HG03521 (cell line): ENCODE data around the gene NFATC1.

Experiments used
- ATAC-seq: cut with Tn5 transposase; IDR thresholded peaks from one replicate; pipeline ENCODE4 v1.9.1; 2021; ENCODE audit warnings: mild to moderate bottlenecking, moderate library complexity; ENCODE audit not compliant: unreplicated experiment

NFATC1 gene

DNA sequence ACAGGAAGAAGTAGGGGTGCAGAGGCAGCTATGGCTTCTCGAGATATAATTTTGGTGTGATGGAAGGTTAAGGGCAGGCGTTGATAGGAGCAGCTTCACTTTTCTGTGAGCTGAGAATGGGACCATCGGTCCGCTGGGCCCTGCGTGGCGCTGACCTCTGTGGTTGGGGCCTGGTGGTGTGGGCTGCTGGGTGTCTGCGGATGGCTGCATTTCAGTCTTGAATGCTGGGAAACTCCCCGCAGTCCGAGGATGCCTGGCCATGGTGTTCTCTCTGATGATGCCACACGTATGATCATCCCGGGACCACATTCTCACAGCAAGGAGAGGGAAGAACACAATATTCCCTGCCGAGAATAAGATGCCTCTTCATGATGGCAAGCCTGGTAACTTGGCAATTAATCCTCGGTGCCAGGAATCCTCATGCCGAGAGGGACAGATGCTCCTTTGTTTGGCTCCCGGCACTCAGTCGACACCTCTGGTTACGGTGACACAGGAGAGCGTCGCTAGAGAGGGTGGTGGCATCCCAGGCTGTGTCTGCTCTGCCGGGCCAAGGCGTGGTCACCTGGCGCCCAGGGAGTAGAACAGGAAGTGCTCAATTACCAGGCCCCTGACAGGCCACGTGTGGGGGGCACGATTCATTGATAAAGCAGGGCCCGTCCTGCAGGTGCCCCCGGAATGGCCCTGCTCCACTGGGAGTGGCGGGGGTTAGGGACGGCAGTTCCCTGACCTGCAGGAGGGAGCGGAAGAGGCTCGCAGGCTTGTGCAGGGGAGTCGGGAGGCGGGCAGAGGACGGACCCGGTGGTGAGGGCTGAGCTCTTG, 164.5 kb downstream of the NFATC1 start:
- no peak for ATAC-seq

DNA sequence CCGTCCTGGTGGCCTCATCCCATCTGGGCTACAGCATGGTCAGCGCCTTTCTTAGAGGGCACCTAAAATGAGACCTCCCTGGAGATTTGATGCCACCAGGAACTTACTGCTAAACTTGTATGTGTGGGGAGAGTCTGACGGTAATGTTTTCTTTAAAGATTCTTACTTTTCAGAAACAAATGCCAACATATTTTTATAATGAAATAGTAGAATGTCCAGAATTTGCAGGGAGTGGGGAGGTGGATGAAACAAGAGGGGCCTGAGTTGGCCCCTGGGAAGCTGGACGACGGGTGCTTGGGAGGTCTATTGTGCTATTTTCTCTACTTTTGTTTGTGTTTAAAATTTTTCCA, 165.1 kb downstream of the NFATC1 start:
- ATAC-seq: no peak

DNA sequence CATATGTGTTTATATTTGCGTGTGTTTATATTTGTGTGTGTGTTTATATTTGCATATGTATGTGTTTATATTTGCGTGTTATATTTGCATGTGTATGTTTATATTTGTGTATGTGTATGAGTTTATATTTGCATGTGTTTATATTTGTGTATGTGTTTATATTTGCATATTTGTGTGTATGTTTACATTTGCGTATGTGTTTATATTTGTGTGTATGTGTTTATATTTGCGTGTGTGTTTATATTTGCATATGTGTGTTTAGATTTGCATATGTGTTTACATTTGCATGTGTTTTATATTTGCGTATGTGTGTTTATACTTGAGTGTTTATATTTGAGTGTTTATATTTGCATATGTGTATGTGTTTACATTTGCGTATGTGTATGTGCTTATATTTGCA, 168.2 kb downstream of the NFATC1 start:
- no peak for ATAC-seq

DNA sequence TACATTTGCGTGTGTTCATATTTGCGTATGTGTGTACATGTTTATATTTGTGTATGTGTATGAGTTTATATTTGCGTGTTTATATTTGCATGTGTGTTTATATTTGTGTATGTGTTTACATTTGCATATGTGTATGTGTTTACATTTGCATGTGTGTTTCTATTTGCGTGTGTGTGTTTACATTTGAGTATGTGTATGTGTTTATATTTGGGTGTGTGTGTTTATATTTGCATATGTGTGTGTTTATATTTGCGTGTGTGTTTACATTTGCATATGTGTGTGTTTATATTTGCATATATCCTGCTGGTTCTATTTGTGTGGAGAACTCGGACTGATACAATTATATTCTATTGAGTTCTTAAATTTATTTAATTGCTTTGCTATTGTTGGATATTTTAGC, 168.7 kb downstream of the NFATC1 start:
- ATAC-seq: no peak

DNA sequence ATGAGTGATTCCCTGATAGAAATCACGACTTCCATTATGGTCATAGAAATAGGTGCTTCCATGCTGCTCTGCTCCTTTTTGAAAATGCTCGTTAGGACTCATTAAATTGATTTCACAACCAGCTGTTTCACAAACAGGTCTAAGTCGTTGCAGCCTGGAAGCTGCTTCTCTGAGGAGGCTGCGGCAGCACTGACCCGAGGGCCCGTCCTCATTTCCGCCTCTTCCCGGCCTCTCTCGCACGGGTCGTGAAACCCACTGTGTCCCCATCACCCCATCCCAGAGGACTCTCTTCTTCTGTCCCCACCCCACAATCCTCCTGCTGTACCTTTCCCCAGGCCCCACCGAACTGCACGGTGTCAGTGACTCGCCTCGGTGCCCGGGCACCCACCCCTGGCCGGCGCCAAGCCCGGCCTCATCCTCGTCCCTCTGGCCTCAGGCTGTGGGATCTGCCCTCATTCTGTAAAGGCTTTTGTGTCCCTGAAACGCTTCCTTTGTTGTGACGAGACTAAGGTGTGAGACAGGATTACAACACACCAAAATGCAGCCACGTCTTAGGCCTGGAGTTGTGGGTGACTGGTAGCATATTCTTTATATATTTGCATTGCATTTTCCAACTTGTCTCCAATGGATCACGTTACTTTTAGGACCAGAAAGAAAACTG, 171.2 kb downstream of the NFATC1 start:
- ATAC-seq: no peak

DNA sequence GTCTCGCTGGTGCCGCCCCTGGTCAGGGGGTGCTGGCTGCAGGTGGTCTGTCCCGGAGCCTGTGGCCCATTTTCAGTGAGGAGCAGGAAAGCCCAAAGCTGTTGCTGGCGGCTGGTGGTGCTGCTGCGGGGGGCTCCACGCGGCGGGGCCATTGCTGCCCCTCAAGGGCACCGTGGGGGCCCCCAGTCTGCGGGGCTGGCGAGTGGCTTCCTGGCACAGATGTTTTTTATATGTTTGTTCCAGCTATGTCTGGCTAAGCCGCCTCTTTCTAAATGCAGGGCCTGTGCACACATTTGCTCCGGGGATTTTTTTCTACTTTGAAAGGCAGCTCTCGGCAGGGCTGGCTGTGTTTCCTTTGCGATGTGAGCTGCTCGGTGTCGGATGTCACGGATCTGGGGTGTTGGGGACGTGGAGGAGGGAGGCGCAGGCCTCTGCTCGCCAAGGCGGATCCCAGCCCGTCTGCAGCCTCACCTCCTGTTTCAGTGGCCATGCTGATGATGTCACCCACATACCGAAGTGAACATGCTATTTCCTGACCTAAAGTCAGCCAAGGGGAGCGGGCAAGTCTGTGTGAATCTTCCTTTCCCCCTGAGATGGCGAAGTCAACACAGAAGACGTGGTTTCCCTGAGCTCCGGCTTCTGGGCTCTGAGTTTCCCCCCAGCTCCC, 171.9 kb downstream of the NFATC1 start:
- ATAC-seq: no peak

DNA sequence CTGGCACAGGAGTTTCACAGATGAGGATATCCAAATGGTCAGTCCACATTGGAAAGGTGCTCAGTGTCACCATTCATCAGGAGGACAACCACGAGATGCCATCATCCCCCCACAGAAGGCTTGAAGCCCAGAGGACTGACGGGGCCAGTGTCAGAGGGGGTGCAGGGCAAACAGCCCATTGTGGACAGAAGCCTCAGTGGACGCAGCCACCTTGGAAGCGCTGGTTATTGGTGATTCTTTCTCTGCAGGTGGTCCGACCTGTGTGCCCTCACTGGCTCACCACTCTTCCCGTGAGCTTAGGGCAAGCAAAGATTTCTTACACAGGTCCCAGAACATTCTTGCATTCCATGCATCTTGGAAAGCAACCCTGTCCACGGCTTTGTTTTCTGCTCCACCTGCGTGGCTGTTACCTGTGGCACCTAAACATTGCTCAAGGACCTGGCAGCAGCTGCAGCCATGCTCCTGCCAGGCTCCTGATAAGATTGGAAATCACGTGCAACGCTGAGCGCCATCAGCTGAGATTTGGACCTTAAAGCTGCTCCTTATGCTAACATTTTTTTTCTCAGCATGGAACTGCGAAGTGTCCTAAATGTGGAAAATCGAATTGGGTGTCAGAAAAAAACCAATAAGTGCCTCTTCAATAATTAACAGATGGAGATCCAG, 172.9 kb downstream of the NFATC1 start:
- no peak for ATAC-seq

DNA sequence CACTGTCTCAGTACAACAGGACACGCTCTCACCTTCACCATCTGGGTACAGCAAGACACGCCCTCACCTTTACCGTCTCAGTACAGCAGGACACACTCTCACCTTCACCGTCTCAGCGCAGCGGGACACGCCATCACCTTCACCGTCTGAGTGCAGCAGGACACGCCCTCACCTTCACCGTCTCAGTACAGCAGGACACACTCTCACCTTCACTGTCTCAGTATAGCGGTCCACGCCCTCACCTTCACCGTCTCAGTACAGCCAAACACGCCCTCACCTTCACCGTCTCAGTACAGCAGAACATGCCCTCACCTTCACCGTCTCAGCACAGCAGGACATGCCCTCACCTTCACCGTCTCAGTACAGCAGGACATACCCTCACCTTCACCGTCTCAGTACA, 174.0 kb downstream of the NFATC1 start:
- no peak for ATAC-seq

DNA sequence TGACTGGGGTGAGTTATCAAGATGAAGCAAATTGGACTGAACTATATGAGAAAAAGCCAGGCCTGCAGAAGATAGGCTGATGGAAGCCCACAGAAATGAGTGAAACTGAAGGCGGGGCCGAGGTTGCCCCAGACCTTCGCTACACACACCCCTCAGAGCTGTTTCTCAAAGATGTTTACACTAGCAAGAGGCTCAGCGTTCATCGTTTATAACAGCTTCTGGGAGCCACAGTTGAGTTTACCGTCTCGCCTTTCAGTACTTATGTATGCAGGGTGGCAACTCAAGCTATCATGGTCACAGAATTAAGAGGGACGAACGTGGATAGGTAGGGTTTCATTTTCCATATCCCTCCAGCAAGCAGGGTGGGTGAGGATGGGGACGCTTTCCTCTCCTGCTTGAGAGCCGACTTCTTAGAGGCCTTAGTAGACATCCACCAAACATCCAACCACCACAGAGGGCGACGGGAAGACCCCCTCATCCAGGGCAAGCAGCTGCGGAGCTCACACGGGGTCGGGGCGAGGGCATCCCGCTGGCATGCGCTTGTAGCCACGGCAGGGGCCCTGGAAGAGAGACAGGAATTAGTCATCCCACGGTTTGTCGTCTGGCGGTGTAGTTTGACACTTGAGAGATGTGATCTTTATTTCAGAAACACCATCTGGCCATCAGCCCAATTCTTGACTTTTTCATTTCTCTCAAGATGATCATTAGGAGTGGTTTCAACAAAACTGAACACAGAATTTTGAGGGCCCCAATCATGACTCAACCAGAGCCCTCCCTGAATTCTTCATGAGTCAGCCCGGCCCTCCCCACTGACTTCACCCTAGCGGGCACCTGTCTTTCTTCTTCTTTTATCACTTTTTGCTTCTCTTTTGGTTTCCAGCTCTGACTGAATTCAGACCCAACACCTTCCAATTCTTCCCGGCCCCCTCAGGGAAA, 174.8 kb downstream of the NFATC1 start:
- ATAC-seq: no peak

DNA sequence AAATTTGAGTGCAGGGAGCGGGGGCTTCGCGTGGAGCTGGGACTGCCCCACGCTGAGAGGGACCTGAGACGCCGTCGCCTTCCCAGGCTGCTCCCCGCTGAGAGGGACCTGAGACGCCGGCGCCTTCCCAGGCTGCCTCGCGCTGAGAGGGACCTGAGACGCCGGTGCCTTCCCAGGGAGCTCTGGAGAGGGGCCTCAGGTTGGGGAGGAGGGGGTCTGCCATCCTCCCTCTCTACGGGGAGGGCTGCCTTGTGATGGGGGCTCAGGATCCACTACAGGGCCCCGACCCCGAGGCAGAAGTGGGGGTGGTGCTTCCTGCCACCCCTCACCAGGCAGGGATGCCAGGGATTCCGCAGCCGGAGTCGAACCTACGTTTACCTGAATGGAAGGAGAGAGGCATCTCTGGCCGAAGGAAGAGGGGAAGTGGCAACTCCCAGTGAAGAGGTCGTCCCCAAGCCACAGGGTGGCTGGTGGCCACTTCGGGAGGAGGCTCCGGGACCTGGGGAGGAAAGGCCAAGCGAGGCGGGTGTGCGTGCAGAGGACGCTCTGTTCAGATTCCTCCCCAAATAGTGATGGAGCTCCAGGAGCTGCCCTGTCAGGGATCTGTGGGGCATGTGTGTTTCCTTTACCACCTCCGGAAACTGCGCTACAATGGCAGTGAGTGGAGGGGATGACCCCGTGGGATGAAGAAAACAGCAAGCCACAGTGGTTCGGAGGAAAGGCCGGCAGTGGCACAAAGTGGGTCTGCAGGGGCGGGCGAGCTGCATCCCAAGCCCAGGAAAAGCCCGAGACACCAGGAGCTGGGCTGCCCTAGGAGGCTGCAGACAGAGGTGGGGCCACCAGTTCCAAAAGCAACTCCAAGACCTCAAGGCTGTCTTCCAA, 175.7 kb downstream of the NFATC1 start:
- ATAC-seq: no peak

DNA sequence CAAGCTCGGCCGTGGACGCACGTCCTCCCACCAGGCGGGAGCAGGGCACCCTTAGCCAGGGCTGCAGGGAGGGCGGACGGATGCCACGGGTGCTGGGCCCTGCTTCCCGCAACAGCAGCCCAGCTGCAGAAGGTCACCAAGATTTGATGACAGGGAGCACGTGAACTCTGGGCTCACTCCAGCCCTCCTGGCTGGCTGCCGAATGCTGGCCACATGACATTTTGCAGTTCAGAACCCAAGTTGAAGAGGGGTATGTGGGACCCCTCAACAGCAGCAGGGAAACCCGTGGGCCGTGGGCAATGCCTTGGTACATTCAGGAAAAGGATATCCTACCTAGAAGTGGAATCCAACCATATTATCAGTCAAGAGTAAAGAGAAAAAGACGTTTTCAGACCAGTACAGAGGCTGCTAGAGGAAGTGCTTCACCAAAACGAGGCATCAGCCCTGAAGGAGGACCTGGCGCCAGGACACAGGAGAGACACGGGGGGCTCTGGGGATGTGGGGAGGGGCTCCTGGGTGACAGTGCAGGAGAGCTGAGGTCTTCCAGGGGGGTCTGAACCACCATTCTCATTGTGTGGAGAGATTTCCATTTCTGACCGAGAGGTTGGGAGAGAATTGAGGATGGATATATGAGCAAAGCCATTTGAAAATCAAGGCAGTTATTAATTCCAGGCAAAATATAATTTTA, 176.5 kb downstream of the NFATC1 start:
- ATAC-seq: no peak

DNA sequence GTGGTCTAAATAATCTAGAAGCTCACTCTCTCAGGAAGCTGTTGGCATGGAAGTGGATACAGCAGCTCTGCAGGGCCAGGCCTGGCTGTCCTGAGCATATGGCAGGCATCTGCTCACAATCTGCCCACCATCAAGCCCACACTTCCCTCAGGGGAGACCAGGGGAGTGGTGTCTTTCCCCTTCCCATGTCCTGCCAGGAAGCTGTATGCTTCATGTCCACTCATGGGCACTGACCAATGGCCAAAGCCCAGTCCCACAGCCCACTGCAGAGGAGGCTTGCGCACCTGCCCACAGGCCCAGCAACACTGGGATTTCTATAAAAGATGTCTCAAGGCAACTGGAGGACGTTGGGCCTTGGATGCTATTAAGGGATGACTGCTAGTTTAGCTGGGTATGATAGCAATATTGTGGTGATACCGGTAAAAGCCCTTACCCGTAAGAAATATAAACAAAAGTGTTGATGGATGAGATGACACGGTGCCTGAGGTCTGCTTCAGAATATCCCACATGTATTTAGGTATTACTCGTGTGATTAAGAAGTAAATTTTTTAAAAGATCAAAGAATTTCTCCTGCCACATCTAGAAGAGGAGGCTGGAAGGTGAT, 177.2 kb downstream of the NFATC1 start:
- no peak for ATAC-seq

DNA sequence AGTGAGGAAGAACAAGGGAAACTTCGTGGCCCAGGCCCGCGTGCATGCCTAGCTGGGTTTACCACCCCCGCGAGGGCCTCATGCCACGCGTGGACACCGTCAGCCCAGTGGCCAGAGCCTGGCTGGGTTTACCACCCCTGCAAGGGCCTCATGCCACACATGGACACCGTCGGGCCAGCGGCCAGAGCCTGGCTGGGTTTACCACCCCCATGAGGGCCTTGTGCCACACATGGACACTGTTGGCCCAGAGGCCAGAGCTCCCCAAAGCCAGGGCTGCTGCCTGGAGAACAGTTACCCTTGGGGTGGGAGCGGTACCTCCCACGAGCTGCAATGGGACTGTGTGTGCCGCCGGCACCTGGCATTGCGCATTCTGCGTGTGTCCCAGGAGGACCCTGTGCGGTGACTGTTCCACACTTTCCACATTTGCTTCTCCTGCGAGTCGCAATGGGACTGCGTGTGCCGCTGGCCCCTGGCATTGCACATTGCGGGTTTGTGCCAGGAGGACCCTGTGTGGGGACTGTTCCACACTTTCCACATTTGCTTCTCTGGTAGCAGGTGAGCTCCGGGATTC, 178.3 kb downstream of the NFATC1 start:
- ATAC-seq: no peak

DNA sequence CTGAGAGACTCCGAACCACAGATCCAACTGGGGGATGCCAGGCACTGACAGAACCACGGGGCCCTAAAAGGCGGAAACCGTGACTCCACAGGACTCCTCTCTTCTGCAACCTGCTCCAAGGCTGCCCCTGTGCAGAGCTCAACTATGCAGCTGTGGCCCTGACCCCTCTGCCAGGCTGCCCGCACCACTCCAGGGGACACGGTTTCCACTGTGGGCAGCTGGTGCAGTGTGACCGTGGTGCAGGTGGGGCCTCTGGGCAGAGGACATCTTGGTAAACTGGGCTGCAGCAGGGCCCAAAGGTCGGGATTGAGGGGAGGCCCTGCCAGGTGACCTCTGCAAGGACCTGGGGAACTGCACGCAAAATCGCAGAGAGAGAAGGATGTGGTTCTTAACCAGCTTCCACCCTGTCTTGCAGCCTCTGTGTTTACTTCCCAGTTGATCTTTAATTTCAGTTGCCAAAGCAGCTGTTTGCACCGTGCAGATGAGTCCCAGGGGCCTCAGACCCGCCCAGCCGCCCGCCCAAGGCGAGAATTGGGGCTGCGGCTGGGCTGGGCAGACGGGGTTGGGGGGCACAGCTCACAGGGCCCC, 179.3 kb downstream of the NFATC1 start:
- ATAC-seq: no peak

DNA sequence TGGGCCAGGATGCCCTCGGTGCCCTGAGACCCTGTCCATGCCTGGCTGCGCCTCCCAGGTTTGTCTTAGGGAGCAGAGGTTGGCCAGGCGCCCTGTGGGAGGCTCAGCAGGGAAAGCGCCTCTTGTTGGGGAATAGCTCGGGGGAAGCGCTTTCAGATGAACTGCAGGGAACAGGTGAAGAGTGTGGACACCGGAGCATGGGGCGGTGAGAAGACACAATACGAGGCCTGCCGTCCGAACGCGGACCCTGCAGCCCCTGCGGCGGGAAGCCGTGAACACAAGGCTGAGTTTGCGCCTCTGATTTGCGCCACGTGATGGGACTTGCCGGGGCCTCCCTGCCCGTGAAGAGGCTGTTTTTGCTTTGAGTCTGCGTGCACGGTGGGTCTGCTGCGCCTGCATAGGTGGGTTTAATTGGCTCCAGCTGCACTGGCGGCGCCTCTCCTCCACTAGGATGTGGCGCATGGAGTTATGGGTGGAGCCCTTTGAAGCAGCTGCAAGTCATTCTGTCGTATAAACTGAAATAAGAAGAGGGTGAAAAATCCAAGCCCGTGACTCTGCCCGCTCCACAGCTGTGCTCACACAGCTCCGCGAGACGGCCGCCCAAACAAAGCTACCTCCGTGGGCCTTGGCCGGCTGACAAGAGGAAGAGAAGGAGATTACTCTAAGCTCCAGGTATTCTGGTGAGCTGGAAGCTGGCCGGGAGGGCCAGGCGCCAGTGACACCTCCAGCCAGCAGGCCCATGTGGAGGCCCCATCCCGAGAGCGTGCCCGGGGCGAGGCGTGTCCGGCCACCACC, 180.4 kb downstream of the NFATC1 start:
- ATAC-seq: no peak

DNA sequence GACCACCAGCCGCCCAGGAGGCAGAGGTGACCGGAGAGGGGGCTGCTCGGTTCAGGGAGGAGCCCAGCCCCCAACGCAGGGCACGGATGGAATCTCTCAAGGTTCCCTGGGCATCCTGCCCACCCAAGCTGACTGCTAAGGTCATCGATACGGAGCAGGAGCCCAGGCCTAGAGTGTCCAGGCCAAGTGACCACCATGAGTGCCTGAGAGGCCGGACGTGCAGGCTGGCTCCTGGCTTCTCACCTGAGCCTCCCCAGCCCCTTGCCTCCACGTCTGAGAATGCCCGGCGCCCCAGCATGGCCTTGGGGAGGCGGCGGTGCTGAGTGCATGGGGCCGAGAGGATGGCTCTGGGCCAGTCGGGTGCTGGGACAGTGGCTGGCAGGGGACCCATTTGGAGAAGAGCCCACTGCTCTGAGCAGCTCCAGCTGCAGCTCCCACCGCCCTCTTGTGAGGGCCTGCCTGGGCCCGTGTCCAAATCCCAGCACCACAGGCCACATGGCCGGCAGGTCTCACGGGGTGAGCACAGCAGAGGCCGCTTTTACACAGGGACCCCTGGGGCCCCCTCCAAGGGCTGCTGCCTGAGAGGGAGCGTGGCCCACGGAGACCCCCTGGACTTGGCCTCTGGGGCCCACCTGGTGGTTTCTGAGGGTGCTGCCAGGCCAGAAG, 181.1 kb downstream of the NFATC1 start:
- no peak for ATAC-seq
